Ramos (cell line): Measurements from ENCODE around the gene SLC22A3.
"Not testable (repeated sequence)": the region's sequence is repeated elsewhere in the genome, so short reads cannot be mapped to it uniquely, and the experiment has no call there.

Experiments
- in situ Hi-C: fragments of 300-500 bp; cut with MboI; formaldehyde crosslinking; loops from one replicate; pipeline ENCODE4 v1.14.3; 2022; ENCODE audit warnings: low sequenced_read_pairs; ENCODE audit not compliant: unreplicated experiment

The SLC22A3 gene, protein sequence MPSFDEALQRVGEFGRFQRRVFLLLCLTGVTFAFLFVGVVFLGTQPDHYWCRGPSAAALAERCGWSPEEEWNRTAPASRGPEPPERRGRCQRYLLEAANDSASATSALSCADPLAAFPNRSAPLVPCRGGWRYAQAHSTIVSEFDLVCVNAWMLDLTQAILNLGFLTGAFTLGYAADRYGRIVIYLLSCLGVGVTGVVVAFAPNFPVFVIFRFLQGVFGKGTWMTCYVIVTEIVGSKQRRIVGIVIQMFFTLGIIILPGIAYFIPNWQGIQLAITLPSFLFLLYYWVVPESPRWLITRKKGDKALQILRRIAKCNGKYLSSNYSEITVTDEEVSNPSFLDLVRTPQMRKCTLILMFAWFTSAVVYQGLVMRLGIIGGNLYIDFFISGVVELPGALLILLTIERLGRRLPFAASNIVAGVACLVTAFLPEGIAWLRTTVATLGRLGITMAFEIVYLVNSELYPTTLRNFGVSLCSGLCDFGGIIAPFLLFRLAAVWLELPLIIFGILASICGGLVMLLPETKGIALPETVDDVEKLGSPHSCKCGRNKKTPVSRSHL

DNA sequence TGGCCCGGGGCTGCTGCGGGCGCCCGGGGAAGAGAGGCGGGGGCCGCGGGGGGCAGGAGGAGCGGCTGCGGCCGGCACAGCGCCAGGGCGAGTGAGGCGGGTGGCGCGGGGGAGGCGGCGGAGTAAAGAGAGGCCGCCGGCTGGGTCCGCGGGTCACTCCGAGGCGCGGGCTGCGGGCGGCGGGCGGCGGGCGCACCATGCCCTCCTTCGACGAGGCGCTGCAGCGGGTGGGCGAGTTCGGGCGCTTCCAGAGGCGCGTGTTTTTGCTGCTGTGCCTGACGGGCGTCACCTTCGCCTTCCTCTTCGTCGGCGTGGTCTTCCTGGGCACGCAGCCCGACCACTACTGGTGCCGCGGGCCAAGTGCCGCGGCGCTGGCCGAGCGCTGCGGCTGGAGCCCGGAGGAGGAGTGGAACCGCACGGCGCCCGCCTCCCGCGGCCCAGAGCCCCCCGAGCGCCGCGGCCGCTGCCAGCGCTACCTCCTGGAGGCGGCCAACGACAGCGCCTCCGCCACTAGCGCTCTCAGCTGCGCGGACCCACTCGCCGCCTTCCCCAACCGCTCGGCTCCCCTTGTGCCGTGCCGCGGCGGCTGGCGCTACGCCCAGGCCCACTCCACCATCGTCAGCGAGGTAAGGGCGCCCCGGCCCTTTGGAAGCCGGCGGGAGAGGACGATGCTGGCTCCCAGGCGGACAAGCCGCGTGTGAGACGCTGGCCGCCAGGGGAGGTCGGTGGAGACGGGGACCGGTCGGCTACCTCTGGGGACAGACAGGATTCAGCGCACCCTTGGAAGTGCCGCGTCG, at the start of gene SLC22A3:
SLC22A3 (plus strand) TSS at position 156 of the 797 bp plus-strand sequence; CDS start at position 198, 42 bp downstream.
- in situ Hi-C loops = no loop called here

DNA sequence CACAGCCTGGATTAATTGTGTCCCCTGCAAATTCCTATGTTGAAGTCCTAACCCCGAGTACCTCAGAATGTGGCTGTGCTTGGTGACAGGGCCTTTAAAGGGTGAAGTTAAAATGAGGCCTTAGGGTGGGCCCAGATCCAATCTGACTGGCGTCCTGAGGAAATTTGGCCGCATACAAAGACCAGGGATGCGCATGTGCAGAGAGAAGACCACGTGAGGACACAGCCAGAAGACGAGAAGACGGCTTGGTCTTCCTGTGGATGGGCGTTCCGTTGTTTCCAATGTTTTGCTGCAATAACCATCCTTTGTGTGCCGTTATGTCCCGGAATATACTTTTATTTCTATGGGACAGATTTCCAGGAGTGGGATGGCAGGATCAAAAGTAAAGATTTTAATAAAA, 48.6 kb upstream of the SLC22A3 start:
- in situ Hi-C loops = no loop called here

DNA sequence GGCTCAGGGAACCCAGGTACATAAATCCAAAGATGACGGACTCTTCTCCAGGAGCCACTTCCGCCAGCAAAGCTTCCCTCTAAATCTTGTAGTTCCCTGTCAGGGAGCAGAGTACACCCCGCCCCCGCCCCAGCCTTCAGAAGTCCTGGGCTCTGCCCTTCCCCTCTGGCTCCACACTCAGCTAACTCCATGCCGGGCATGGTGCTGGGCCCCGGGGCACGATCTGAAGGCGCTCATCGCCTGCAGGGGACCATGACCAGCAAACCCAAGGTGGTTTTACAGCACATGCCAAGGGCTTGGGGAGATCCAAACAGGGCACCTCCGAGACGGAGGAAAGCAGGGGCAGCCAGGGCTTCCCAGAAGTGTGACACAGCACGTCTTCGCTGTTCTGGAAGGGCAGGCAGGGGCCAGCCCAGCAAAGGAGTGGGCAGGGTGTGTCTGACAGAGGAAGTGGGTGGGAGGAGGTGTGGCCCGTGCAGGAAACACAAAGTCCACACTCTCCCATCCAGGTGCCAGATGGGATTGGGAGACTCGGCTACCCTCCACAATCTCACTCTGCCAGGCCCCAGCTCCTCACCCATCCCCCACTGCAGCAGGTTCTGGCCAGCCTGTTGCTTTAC, 48.0 kb upstream of the SLC22A3 start:
- in situ Hi-C loops = no loop called here

DNA sequence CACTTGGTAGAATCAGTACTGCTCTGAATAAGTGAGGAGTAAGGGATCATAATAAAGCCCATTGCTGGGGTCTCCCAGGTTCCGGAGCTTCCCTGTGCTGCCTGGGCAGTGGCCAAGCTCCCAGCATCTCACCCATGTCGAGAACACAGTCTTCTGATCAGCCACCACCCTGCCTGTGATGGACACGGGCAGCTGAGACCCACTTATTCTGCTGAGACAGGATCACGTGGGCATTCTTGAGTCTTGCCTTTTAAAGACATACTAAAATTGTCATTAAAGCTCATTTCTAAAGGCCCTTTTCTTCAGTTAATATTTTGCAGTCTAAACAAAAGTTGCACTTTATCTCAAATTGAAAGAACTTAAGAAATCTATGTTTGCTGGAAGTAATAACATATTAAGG, 46.8 kb upstream of the SLC22A3 start:
- in situ Hi-C loops = no loop called here

DNA sequence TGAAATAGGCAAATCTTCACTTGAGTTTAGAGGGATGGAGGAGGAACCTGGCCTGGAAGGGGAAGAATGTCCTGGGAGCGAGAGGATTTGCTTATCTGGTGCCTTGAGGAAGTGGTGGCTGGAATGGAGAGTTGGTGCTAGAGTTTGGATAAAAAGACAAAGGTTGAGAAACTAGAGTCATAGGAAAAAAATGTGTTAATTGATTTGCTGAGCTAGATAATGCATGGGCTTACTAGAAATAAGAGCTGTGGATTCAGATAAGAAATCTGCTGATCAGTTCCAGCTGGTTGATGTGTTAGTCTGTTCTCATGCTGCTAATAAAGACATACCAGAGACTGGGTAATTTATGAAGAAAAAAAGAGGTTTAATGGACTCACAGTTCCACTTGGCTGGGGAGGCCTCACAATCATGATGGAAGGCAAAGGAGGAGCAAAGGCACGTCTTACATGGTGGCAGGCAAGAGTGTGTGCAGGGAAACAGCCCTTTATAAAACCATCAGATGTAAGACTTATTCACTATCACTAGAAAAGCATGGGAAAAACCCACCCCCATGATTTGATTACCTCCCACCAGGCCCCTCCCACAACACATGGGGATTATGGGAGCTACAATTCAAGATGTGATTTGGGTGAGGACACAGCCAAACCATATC, 45.6 kb upstream of the SLC22A3 start:
- in situ Hi-C loops = not testable (repeated sequence)

DNA sequence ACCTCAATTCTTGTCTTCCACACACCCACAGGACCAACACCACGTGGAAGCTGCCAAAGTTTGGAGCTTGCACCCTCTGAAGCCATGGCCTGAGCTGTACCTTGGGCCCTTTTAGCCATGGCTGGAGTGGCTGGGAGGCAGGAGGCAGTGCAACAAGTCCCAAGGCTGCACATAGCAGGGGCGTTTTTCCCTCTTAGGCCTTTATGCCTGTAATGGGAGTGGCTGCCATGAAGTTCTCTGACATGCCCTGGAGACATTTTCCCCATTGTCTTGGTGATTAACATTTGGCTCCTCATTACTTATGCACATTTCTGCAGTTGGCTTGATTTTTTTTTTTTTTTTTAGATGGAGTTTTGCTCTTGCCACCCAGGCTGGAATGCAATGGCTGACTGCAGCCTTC, 44.4 kb upstream of the SLC22A3 start:
- in situ Hi-C loops = no loop called here

DNA sequence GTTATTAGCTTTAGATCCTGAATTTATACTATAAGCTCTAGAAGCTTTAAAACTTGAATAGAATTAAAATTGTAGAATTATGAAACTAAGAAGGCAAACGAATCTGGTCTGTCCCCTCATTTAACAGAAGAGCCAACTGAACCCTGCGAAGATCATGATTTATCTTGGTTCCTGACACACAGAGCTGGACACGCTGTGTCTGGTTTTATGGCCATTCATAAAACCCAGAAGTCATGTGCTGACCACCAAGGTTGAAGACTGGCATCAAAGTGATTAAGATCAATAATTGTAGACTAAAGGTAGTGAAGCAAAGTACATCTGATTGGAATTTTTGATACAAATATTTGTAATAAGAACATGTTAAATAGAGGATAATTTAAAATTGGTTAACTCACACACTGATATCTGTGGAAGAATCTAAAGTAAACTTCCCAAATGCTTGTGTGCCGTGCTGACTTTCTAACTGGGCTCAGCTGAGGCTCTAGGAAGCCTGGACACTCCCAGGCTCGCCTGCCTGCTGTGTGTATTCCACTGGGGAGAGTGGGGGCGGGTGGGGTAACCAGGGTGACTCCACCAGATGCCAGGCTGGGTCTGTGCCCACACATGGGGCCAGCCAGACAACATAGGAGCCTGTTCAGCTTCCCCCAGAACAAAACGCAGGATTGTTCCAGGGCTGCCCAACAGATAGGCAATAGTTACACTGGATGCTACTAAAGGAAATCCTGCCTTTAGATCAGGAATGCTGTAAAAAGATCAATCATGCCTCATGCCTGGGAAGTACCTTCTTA, 42.1 kb upstream of the SLC22A3 start:
- in situ Hi-C loops = no loop called here

DNA sequence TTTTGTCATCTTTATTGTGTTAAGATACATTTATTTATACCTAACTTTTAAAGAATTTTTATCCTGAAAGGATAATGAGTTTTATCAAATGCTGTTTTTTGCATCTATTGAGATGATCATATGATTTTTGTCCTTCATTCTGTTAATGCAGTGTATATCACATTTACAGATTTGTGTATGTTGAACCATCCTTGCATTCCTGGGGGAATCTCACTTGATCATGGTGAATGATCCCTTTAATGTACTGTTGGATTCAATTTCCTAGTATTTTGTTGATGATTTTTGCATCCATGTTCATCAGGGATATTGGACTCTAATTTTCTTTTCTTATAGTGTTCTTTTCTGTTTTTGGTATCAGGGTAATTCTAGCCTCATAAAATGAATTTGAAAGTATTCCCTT, 38.5 kb upstream of the SLC22A3 start:
- in situ Hi-C loops = no loop called here

DNA sequence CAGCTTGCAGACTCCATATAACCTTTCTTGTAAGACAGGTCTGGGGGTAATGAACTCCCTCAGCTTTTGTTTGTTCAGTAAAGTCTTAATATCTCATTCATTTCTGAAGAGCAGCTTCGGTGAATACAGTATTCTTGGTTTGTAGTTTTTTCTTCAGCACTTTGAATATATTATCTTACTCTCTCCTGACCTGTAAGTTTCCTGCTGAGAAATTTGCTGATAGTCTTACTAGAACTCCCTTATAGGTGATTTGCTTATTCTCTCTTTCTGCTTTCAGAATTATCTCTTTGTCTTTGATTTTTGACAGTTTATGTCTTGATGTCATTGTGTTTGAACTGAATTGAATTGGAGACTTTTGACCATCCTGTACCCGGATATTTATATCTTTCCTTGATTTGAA, 35.3 kb upstream of the SLC22A3 start:
- in situ Hi-C loops = no loop called here

DNA sequence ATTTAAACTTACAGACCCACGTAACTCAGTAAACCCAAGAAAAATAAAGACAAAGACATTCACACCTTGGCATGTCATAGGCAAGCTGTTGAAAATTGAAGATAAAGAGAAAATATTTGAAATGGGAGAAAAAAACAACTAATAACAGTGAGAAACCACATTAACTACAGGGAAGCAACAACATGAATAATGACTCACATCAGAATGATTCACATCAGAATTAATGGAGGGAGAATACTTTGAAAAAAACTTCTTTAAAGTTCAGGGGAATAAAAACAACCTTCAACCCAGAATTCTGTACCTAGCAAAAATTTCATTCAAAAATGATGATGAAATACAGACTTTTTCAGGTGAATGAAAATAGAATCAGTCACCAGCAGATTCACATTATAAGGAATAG, 32.9 kb upstream of the SLC22A3 start:
- in situ Hi-C loops = no loop called here

DNA sequence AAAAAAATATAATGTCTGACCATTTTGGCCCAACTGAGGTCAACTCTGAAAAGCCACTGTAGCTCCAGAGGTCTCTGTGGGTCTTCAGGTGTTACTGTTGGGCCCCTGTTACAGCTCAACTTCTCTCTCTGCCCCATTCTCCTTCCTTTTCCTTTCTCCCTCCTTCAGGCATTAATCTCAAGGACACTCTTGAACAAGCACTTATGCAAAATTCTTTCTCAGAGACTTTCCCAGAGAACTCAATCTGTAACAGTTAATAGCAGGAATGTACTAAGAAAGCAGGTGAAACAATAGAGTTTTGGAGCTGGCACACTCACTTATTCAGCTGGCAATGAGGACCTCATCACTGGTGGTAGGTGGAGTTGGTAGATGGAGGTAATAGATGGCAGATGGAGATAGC, 31.9 kb upstream of the SLC22A3 start:
- in situ Hi-C loops = no loop called here

DNA sequence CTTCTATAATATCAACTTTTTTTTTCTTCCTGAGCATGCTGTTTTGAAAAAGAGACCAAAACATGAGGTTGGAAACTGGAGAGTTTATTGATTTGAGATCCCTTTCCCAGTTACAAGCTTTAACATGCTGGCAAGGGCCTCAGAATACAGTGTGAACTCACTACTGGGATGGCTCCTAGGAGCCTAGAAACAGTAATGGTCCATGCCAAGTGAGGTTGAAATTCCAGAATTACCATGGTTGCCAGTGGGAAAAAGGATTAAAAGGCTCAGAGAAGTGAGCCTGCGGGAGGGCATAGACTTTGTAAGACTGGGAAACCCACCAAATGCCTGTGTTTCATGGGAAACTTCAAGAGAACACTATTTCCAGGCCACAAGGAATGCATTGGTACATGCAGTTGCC, 28.9 kb upstream of the SLC22A3 start:
- in situ Hi-C loops = no loop called here

DNA sequence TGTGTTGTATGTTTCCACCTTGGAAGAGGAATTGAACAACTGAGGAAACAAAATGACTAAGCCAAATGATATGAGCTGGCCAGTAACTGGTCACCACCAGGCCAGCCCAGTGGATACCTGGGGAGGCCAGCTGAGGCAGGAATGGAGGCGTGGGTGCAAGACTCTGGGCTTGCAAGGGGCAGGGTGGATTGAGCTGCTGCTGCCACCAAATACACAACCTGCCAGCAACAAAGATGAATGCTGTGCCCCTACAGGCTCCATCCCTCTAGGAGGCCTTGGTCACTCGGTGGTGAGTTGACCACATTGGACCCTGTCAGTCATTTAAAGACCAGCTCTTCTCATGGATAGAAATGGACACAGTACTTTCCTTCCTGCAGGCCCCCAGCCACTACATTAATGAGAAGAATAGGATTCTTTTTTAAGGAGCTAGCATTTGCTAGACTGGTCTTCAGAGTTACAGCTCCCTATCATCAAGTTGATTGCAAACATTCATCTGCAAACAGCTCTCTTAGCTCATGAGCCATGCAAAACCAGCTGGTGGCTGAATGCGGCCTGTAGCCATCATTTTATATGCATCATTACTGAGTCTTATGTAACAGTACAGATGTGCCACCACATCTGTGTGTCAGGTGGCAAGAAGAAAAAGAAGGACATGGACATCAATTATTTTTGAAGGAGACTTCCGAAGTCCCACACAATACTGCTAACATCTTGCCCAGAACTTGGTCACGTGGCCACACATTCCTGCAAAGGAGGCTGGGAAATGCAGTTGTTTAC, 26.3 kb upstream of the SLC22A3 start:
- in situ Hi-C loops = no loop called here

DNA sequence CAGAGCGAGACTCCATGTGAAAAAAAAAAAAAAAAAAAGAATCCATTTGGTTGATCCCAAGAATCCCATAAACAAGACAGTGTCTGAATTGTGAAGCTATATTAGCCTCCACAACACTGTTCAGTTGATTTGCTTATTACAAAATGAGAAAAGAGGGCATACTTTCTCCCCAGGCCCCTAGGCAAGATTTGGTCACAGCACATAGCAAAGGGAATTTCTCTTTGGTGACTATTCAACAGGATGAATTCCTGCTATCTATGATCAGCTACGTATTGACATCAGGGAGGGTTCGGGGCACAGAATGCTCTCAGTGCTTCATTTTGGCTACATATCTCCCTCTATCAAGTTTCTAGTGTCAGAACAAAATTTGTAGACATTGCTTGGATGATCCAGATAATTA, 20.2 kb upstream of the SLC22A3 start:
- in situ Hi-C loops = no loop called here

DNA sequence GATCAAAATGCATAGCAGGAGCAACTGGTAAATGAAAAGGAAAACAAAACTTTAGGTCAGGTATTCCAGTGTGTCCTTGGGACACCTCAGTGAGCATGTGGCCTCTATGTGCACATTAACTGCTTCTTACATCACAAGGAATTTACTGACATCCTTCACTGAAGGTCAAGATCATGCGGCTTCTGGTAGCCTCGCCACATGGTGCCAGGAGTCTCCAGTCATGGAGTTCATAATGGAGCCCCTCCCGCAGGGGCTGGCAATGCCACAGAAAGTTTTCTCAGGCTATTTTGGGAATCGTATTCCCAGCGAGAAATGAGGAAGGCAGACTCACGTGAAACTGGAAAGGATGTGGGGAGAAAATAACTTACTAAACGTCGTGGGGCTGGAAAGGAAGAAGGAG, 19.7 kb upstream of the SLC22A3 start:
- in situ Hi-C loops = no loop called here

DNA sequence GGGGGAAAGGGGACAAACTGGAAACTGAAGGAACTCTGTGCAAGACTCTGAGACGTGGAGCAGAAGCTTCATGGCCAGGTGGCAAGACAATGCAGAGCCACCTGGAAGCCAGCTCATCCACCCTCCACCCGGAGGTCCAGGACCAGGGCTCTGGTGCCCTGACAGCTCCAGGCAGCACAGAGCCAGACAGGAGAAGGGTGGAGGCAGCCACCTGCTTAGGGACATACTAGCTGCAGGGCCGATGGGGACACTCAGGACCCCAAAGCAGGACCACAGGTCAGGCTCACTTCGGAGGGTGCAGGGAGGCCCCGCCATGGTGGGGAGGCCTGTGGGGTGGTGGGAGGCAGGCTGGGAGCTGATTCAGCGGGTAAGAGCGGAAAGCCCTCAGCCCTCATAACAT, 19.0 kb upstream of the SLC22A3 start:
- in situ Hi-C loops = no loop called here

DNA sequence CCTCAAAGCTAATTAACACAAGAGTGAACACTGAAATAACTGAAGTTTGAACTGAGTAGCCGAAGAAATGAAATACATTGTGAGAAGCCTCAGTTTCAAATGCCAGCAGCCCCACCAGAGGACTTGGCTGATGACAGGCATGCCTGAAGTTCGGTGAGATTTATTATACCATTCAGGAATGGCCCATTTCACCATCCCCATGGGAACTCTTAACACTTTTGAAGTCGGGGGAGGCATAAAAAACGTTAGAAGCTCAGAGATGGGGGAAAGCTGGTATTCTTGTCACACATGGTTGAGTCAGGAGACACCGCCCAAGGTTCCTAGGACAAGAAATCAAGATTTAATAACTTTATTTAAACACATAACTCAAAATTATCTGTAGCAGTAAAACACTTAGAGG, 17.6 kb upstream of the SLC22A3 start:
- in situ Hi-C loops = no loop called here

DNA sequence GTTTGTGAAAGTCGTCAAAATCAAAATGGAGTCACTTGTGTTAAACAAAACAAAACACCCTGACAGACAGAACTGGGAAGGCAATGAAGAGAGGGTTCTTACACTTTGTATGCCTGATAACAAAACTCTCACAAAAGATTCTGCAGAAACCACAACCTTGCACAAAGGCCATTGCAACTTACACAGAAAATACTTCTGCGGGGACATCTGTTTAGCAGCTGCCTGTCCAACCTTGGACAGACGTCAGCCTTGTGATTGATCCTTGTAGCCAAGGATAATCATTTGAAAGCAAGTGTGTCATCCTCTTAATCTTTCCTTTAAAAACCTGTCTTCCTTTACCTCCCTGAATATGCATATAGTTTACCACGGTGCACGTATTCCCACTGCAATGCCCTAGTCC, 17.0 kb upstream of the SLC22A3 start:
- in situ Hi-C loops = no loop called here

DNA sequence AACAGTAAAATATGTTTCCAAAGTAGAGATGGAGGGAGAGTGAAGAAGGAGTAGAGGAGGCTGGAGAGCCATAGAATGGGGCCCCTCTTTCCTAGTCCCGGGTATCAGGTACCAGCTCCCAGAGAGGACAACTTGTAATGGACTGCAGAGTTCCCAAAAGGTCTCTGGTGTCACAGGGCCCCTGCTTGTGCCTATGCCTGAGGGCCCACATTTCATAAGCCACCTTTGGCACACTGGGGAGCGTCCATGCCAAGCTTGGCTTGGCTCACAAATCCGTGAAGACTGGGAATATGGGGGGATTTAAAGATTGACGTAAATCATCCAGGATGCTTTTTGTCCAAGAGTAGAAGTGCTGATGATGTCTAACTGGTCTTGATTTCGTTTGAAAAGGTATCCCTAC, 16.4 kb upstream of the SLC22A3 start:
- in situ Hi-C loops = no loop called here
